GDM1 (cell line): ENCODE data around the gene CTSO.
"Not testable (repeated sequence)": the region's sequence is repeated elsewhere in the genome, so short reads cannot be mapped to it uniquely, and the experiment has no call there.

Experiments
- DNase-seq: peaks from one replicate; lab custom pipeline; 2025; lab: John Stamatoyannopoulos, UW

The CTSO gene

GRCh38 chr4:155954939-155955338 lies 1.3 kb upstream of the CTSO start:
- DNase-seq: no peak

- no peak for DNase-seq
Observed at GRCh38 chr4:155954118-155954685, 536 bp upstream of the CTSO start.

GRCh38 chr4:155952501-155952901 lies 1.2 kb downstream of the CTSO start:
- no peak for DNase-seq

GRCh38 chr4:155950461-155950860 lies 3.2 kb downstream of the CTSO start:
- DNase-seq: no peak

GRCh38 chr4:155948541-155948940 lies 5.1 kb downstream of the CTSO start:
- no peak for DNase-seq

- no peak for DNase-seq
Observed at GRCh38 chr4:155946486-155946885, 7.2 kb downstream of the CTSO start.

- no peak for DNase-seq
Observed at GRCh38 chr4:155944516-155944915, 9.2 kb downstream of the CTSO start.

GRCh38 chr4:155943605-155944291 lies 9.9 kb downstream of the CTSO start:
- no peak for DNase-seq

- DNase-seq: no peak
Observed at GRCh38 chr4:155941820-155942219, 11.8 kb downstream of the CTSO start.

GRCh38 chr4:155941085-155941790 lies 12.4 kb downstream of the CTSO start:
- DNase-seq: no peak

- DNase-seq: no peak
Observed at GRCh38 chr4:155935389-155935986, 18.2 kb downstream of the CTSO start.

GRCh38 chr4:155934634-155935033 lies 19.0 kb downstream of the CTSO start:
- not testable (repeated sequence) for DNase-seq

GRCh38 chr4:155931634-155932033 lies 22.0 kb downstream of the CTSO start:
- DNase-seq: no peak

GRCh38 chr4:155930330-155930729 lies 23.3 kb downstream of the CTSO start:
- no peak for DNase-seq

GRCh38 chr4:155929833-155930232 lies 23.8 kb downstream of the CTSO start:
- DNase-seq: no peak

- no peak for DNase-seq
Observed at GRCh38 chr4:155924637-155925036, 29.0 kb downstream of the CTSO start.

GRCh38 chr4:155921597-155921996 lies 32.1 kb downstream of the CTSO start:
- DNase-seq: no peak

GRCh38 chr4:155914782-155915181 lies 38.9 kb downstream of the CTSO start:
- DNase-seq: no peak

GRCh38 chr4:155911905-155912304 lies 41.8 kb downstream of the CTSO start:
- DNase-seq: no peak

GRCh38 chr4:155909615-155910226 lies 43.9 kb downstream of the CTSO start:
- DNase-seq: no peak

- no peak for DNase-seq
Observed at GRCh38 chr4:155908187-155909139, 45.2 kb downstream of the CTSO start.
